GM18517 (cell line): ENCODE results near the gene OTOG.

ENCODE experiments used
- ATAC-seq: cut with Tn5 transposase; IDR thresholded peaks from one replicate; pipeline ENCODE4 v1.9.1; 2021; ENCODE audit warnings: mild to moderate bottlenecking, moderate library complexity; ENCODE audit not compliant: unreplicated experiment

The OTOG gene

GRCh38 chr11:17687946-17688670 is 141.0 kb downstream of the OTOG start:
- ATAC-seq, result no peak

GRCh38 chr11:17691550-17691949 is 144.5 kb downstream of the OTOG start:
- ATAC-seq, result no peak

- no peak for ATAC-seq
These were observed 144.9 kb downstream of the OTOG start for GRCh38 chr11:17691976-17692375.

- ATAC-seq, result no peak
These were observed 145.9 kb downstream of the OTOG start for GRCh38 chr11:17692931-17693330.

- no peak for ATAC-seq
These were observed 146.5 kb downstream of the OTOG start for GRCh38 chr11:17693531-17693930.

GRCh38 chr11:17694494-17695110 is 147.5 kb downstream of the OTOG start:
- no peak for ATAC-seq

GRCh38 chr11:17695454-17696441 is 148.7 kb downstream of the OTOG start:
- ATAC-seq, result no peak

- no peak for ATAC-seq
These were observed 149.7 kb downstream of the OTOG start for GRCh38 chr11:17696741-17697140.
